ENCODE results near the gene SEMA4D.

GRCh38 chr9:89379508-89380115, 118.3 kb downstream of the SEMA4D start:
- TF ChIP-seq SUZ12 (IDR thresholded peaks at IDR 0.05; ENCODE audit: extremely low read depth, insufficient read depth, insufficient read length) (no peak), ZNF274 (IDR thresholded peaks at IDR 0.05; ENCODE audit: low read depth, low read length) (no peak)

All from NT2/D1 (cell line).